Measurements from ENCODE around the gene MAPK10.
"Not testable (repeated sequence)": the region's sequence is repeated elsewhere in the genome, so short reads cannot be mapped to it uniquely, and the experiment has no call there.

MAPK10 gene

GRCh38 chr4:86034616-86035015 lies 325.2 kb downstream of the MAPK10 start:
- no peak for DNase-seq (ENCODE audit: low read depth)

GRCh38 chr4:86033171-86033570 lies 326.7 kb downstream of the MAPK10 start:
- DNase-seq (ENCODE audit: low read depth), result no peak

- DNase-seq (ENCODE audit: low read depth), result no peak
Measured at GRCh38 chr4:86032476-86033022, 327.3 kb downstream of the MAPK10 start.

GRCh38 chr4:86031927-86032326 lies 327.9 kb downstream of the MAPK10 start:
- no peak for DNase-seq (ENCODE audit: low read depth)

- no peak for DNase-seq (ENCODE audit: low read depth)
Measured at GRCh38 chr4:86026720-86027119, 333.1 kb downstream of the MAPK10 start.

GRCh38 chr4:86021671-86022070 lies 338.2 kb downstream of the MAPK10 start:
- DNase-seq (ENCODE audit: low read depth), result not testable (repeated sequence)

GRCh38 chr4:86019906-86020305 lies 339.9 kb downstream of the MAPK10 start:
- DNase-seq (ENCODE audit: low read depth), result no peak

- DNase-seq (ENCODE audit: low read depth), result no peak
Measured at GRCh38 chr4:86019362-86019761, 340.5 kb downstream of the MAPK10 start.

GRCh38 chr4:86015412-86016350 lies 344.2 kb downstream of the MAPK10 start:
- DNase-seq (ENCODE audit: low read depth), result no peak

- no peak for DNase-seq (ENCODE audit: low read depth)
Measured at GRCh38 chr4:86014599-86014998, 345.3 kb downstream of the MAPK10 start.

- DNase-seq (ENCODE audit: low read depth), result no peak
Measured at GRCh38 chr4:86013621-86014020, 346.2 kb downstream of the MAPK10 start.

- no peak for DNase-seq (ENCODE audit: low read depth)
Measured at GRCh38 chr4:86011117-86011516, 348.7 kb downstream of the MAPK10 start.

- DNase-seq (ENCODE audit: low read depth), result no peak
Measured at GRCh38 chr4:86007042-86007441, 352.8 kb downstream of the MAPK10 start.

- no peak for DNase-seq (ENCODE audit: low read depth)
Measured at GRCh38 chr4:86006057-86006456, 353.8 kb downstream of the MAPK10 start.

- DNase-seq (ENCODE audit: low read depth), result no peak
Measured at GRCh38 chr4:86004030-86004429, 355.8 kb downstream of the MAPK10 start.

GRCh38 chr4:86001591-86001990 lies 358.3 kb downstream of the MAPK10 start:
- no peak for DNase-seq (ENCODE audit: low read depth)

GRCh38 chr4:85995361-85995760 lies 364.5 kb downstream of the MAPK10 start:
- no peak for DNase-seq (ENCODE audit: low read depth)

- no peak for DNase-seq (ENCODE audit: low read depth)
Measured at GRCh38 chr4:85994576-85994975, 365.3 kb downstream of the MAPK10 start.

GRCh38 chr4:85993641-85994040 lies 366.2 kb downstream of the MAPK10 start:
- DNase-seq (ENCODE audit: low read depth), result no peak

- no peak for DNase-seq (ENCODE audit: low read depth)
Measured at GRCh38 chr4:85986266-85986665, 373.6 kb downstream of the MAPK10 start.

GRCh38 chr4:85979276-85979675 lies 380.6 kb downstream of the MAPK10 start:
- DNase-seq (ENCODE audit: low read depth), result no peak

GRCh38 chr4:85970535-85970934 lies 389.3 kb downstream of the MAPK10 start:
- DNase-seq (ENCODE audit: low read depth), result no peak

- DNase-seq (ENCODE audit: low read depth), result no peak
Measured at GRCh38 chr4:85968945-85969819, 390.7 kb downstream of the MAPK10 start.
